Measurements from ENCODE around the gene EID3. TPM values are rescaled to one million over a fixed set of nuclear protein-coding genes. Genes with fewer than 3 reads are reported as not detected.

The EID3 gene
- total RNA-seq, 1 donor from 2014 or later: 4.4 TPM

- ATAC-seq: peak; percentile 55
- DNase-seq: peak; percentile 72
- TF ChIP-seq, protein P1, sequence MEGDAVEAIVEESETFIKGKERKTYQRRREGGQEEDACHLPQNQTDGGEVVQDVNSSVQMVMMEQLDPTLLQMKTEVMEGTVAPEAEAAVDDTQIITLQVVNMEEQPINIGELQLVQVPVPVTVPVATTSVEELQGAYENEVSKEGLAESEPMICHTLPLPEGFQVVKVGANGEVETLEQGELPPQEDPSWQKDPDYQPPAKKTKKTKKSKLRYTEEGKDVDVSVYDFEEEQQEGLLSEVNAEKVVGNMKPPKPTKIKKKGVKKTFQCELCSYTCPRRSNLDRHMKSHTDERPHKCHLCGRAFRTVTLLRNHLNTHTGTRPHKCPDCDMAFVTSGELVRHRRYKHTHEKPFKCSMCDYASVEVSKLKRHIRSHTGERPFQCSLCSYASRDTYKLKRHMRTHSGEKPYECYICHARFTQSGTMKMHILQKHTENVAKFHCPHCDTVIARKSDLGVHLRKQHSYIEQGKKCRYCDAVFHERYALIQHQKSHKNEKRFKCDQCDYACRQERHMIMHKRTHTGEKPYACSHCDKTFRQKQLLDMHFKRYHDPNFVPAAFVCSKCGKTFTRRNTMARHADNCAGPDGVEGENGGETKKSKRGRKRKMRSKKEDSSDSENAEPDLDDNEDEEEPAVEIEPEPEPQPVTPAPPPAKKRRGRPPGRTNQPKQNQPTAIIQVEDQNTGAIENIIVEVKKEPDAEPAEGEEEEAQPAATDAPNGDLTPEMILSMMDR (IDR thresholded peaks at IDR 0.05): no peak
Measured at GRCh38 chr12:104285740-104286515, 17.6 kb upstream of the EID3 start.

GRCh38 chr12:104286516-104287482 lies 16.7 kb upstream of the EID3 start:
- TF ChIP-seq, protein P1 (IDR thresholded peaks at IDR 0.05): no peak
- DNase-seq (peak; percentile 94), ATAC-seq (peak; percentile 89)
- Histone ChIP-seq H3K4me1 (peaks cover 28% of the 10 kb centered on the region), H3K9me3 (no peaks in the 10 kb centered on the region), H3K27me3 (no peaks in the 10 kb centered on the region), H3K36me3 (peaks cover 20% of the 10 kb centered on the region), H3K27ac (peak overlapping the region; percentile 97), H3K4me3 (peak overlapping the region; percentile 92)
- intact Hi-C loops (cut with DNase I): loop anchor here (5.0 kb wide), 1 partner anchor 69 kb away; the partner anchor contains the start of gene TXNRD1

More at GRCh38 chr12:104285740-104286515, 17.6 kb upstream of the EID3 start:
- H3K27ac ChIP-seq: peak overlapping the region; percentile 97
- no peaks in the 10 kb centered on the region for H3K9me3 ChIP-seq
- peaks cover 12% of the 10 kb centered on the region for H3K36me3 ChIP-seq
- H3K27me3 ChIP-seq: no peaks in the 10 kb centered on the region
- intact Hi-C loops (cut with DNase I): loop anchor here (5.0 kb wide), 1 partner anchor 69 kb away; the partner anchor contains the start of gene TXNRD1
- peak overlapping the region; percentile 92 for H3K4me3 ChIP-seq
- peaks cover 28% of the 10 kb centered on the region for H3K4me1 ChIP-seq

GRCh38 chr12:104288635-104289274 lies 14.8 kb upstream of the EID3 start:
- peak; percentile 86 for ATAC-seq
- H3K9me3 ChIP-seq: no peaks in the 10 kb centered on the region
- DNase-seq: peak; percentile 91
- TF ChIP-seq, protein P1 (IDR thresholded peaks at IDR 0.05): no peak
- no peaks in the 10 kb centered on the region for H3K27me3 ChIP-seq
- peaks cover 41% of the 10 kb centered on the region for H3K4me1 ChIP-seq
- peak overlapping the region; percentile 97 for H3K27ac ChIP-seq
- peak overlapping the region; percentile 92 for H3K4me3 ChIP-seq
- H3K36me3 ChIP-seq: peaks cover 40% of the 10 kb centered on the region
- intact Hi-C loops (cut with DNase I): loop anchor here (5.0 kb wide), 1 partner anchor 71 kb away; the partner anchor contains the start of gene TXNRD1

DNA sequence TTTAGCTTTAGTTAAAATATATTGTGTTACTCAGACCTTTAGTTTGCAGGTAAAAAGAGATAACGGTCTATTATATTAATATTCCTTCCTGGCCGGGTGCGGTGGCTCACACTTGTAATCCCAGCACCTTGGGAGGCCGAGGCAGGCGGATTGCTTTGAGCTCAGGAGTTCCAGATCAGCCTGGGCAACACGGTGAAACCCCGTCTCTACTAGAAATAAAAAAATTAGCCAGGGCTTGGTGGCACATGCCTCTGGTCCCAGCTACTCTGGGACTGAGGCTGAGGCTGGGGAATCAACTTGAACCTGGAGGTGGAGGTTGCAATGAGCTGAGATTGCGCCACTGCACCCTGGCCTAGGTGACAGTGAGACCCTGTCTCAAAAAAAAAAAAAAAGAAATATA lies 13.2 kb upstream of the EID3 start:
- DNase-seq: no peak
- Histone ChIP-seq H3K9me3 (no peaks in the 10 kb centered on the region), H3K4me1 (peaks cover 49% of the 10 kb centered on the region), H3K4me3 (peak overlapping the region; percentile 92), H3K36me3 (peaks cover 46% of the 10 kb centered on the region), H3K27ac (no peak overlapping the region), H3K27me3 (no peaks in the 10 kb centered on the region)
- ATAC-seq: no peak
- TF ChIP-seq, protein P1 (IDR thresholded peaks at IDR 0.05): no peak
- intact Hi-C loops (cut with DNase I): no loop called here

GRCh38 chr12:104290855-104291254 lies 12.7 kb upstream of the EID3 start:
- H3K4me1 ChIP-seq: peaks cover 48% of the 10 kb centered on the region
- H3K9me3 ChIP-seq: no peaks in the 10 kb centered on the region
- TF ChIP-seq, protein P1 (IDR thresholded peaks at IDR 0.05): no peak
- DNase-seq (no peak), ATAC-seq (no peak)
- H3K27me3 ChIP-seq: no peaks in the 10 kb centered on the region
- H3K27ac ChIP-seq: no peak overlapping the region
- intact Hi-C loops (cut with DNase I): no loop called here
- no peak overlapping the region for H3K4me3 ChIP-seq
- H3K36me3 ChIP-seq: peaks cover 50% of the 10 kb centered on the region

Data from upper lobe of right lung (tissue), 1 donor.